Brain microvascular endothelial cell (primary cell): ENCODE results near the gene ANKRD9.
A peak's percentile ranks its signal among the peaks of the same experiment; 100 is the strongest.
"Not testable (repeated sequence)": the region's sequence is repeated elsewhere in the genome, so short reads cannot be mapped to it uniquely, and the experiment has no call there.

Experiments
- DNase-seq: peaks from one replicate; pipeline ENCODE4 v3.0.0-alpha.2; 2020
- H3K27ac ChIP-seq: fragments of 250-450 bp; sonication (Bioruptor Pico); 2 replicates; pipeline ENCODE4 v1.5.1; 2020; ENCODE audit warnings: mild to moderate bottlenecking, moderate library complexity
- H3K27me3 ChIP-seq: fragments of 250-450 bp; sonication (Bioruptor Pico); replicated peaks from 2 replicates; pipeline ENCODE4 v1.5.1; 2020; ENCODE audit warnings: mild to moderate bottlenecking
- H3K36me3 ChIP-seq: fragments of 250-450 bp; sonication (Bioruptor Pico); replicated peaks from 2 replicates; pipeline ENCODE4 v1.5.1; 2020; ENCODE audit warnings: mild to moderate bottlenecking
- H3K4me3 ChIP-seq: 2 replicates; pipeline ENCODE4 v1.5.1; 2011; ENCODE audit warnings: low read depth, mild to moderate bottlenecking, control low read depth, low read length, moderate library complexity
- in situ Hi-C: cut with HindIII; loops from 2 replicates; pipeline ENCODE4 v1.10.0; 2017; ENCODE audit warnings: low sequenced_read_pairs, low pct_ligation_motif_present
- TF ChIP-seq, protein P1 (sequence below): IDR thresholded peaks from 2 replicates; pipeline ENCODE4 v1.5.1; 2011; ENCODE audit warnings: low read depth, mild to moderate bottlenecking, moderate library complexity, low read length, control low read depth, inconsistent platforms; ENCODE audit errors: missing control alignments

ANKRD9 gene

DNA sequence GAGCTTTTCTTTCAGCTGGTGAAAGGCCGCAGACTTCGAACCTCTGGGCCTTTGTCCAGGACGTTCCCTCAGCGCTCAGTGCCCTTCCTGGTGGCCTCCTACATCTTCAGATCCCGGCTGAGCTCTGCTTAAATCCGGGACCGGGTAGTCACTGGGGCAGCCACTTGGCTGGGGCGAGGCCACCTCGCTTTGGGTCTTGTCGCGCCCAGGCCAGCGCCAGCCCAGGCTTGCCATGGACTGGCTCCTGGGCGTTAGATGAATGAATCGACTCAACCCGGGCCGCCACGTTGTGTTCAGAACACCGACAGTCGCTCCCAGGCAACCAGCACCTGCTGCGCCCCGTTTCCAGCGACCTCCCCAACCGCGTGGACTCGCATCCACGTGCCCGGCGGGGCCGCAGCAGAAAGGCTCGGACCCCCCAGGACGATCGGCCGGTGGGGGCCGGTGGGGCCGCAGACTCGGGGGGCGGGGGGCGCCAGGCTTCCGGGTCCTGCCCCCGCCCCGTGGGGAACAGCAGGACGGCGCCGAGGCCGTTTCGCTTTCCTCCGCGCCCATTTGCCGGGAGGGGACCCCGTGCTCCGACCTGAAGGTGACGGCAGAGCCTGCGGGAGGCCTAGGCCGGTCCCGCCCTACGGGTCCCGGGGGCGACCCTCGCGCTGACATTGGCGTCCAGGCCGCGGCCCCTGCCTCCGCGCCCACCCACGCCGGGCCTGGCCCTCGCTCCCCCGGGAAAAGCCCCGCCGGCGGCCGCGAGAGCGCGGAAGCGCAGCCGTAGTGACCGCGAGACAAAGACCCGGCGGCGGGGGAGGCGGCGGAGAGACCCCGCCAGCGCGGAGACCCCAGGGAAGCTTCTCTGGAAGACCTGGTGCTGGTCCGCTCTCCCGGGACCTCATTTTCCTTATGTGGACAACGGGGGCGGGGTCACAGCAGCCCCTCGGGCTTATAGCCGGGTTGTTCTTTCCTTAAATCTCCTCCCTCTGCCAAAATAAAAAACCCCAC, 45.5 kb upstream of the ANKRD9 start:
- DNase-seq, result no peak
- Histone ChIP-seq H3K27ac (no peak overlapping the region), H3K36me3 (no peaks in the 10 kb centered on the region), H3K4me3 (peak overlapping the region; percentile 59), H3K27me3 (no peaks in the 10 kb centered on the region)
- TF ChIP-seq, protein P1, sequence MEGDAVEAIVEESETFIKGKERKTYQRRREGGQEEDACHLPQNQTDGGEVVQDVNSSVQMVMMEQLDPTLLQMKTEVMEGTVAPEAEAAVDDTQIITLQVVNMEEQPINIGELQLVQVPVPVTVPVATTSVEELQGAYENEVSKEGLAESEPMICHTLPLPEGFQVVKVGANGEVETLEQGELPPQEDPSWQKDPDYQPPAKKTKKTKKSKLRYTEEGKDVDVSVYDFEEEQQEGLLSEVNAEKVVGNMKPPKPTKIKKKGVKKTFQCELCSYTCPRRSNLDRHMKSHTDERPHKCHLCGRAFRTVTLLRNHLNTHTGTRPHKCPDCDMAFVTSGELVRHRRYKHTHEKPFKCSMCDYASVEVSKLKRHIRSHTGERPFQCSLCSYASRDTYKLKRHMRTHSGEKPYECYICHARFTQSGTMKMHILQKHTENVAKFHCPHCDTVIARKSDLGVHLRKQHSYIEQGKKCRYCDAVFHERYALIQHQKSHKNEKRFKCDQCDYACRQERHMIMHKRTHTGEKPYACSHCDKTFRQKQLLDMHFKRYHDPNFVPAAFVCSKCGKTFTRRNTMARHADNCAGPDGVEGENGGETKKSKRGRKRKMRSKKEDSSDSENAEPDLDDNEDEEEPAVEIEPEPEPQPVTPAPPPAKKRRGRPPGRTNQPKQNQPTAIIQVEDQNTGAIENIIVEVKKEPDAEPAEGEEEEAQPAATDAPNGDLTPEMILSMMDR, result no peak
- in situ Hi-C loops, result no loop called here

DNA sequence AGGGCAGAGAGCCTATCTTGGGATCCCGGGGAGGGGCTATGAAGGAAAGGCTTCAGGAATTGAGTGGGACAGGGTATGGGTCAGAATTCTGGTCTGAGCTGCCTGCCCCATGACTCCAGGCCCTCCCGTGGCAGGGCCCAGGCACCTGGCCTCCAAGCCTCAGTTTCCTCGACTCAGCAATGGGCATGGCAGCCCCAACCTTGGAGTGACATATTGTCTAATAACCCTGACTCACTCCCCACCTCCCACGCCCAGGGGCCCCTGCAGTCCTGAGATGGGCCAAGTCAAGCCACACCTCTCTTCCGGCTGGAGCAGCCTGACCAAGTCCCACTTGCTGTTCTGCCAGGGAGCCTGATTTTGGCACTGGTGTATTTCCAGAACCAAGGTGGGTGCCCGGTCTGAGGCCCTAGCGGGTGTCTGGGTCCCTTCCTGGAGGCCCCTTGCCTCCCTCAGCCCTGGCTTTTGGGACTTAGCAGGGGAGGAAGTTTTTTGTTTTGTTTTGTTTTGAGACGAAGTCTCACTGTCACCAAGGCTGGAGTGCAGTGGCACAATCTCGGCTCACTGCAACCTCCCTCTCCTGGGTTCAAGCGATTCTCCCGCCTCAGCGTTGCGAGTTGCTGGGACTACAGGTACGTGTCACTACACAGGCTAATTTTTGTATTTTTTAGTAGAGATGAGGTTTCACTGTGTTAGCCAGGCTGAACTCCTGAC, 42.6 kb upstream of the ANKRD9 start:
- H3K27me3 ChIP-seq, result no peaks in the 10 kb centered on the region
- H3K4me3 ChIP-seq, result no peak overlapping the region
- in situ Hi-C loops, result no loop called here
- TF ChIP-seq, protein P1, result no peak
- DNase-seq, result peak; percentile 36
- no peak overlapping the region for H3K27ac ChIP-seq
- no peaks in the 10 kb centered on the region for H3K36me3 ChIP-seq

DNA sequence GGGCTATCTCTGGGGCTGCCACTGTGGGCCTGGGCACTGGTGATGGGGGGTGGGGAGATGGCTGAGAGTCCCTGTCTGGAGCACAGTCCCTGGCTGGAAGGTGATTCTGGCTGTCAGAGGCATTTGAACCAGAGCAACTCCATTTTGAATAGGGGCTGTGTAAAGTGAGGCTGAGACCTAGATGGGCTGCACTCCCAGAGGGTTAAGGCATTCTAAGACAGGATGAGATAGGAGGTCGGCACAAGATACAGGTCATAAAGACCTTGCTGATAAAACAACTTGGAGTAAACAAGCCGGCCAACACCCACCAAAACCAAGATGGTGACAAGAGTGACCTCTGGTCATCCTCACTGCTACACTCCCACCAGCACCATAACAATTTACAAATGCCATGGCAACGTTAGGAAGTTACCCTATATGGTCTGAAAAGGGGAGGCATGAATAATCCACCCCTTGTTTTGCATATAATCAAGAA, 41.4 kb upstream of the ANKRD9 start:
- H3K4me3 ChIP-seq, H3K27ac ChIP-seq, H3K36me3 ChIP-seq, H3K27me3 ChIP-seq, DNase-seq, in situ Hi-C loops: not testable (repeated sequence)

DNA sequence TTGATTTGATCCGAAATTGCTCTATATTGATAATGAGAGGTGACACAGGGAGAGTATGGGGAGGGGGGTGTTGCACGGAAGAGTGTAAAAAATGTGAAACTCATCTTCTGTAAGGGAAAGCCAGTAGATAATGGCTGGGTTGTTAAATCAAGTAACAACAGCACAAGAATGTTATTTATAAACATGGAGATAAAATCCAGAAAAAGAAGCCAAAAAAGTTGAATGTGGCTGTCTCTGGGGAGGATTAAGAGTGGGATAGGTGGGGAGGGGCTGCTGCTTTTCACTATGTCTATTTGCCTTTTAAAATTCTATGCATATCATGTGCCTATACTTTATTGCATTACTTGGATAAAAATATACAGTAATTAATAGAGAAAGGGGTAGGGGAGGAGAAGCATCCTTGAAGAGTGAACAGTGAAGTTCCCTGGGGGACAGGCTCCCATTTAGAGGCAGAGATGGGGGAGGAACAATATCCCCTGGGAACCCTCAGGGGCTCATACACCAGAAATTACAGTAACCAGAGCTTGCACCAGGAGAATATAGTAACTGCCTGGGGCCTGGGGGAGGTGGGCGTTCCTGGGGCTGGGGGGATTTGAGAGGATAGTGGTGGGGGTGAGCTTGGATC, 39.2 kb upstream of the ANKRD9 start:
- DNase-seq, result no peak
- TF ChIP-seq, protein P1, result no peak

DNA sequence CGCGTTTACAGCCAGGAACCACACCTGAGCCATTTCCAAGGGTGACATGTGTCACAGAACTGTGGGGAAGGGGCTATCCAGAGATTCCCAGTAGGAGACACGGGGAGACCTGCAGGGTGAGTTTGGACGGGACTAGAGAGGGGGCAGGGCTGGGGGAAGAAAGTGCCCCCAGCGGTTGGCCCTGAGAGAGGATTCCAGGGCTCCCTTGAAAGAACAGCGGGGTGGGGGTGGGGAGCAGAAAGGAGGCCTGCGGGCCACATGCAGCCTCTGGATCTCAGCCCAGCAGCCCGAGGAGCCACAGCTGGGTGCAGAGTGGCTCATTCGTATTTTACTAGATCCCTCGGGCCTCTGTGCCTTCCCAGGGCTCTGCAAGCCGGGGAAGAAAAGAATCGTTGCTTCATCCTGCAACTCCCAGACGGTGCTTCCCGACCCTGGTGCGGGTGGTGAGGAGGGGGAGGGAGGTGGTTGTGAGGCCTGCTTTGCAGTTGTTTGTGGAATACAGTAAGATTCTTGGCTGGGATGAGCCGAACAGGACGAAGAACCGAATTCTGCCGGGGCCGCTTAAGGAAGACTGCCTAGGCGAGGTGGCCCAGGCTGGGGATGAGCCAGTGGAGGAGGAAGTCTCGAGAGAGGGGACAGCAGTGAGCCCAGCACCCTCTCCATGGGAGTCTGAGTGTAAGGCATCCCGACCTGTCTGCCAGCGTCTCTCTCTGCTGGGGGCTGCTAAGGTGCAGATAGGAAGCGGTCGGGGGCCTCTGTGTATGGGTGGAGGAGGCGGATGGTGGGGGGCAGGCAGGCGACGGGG, 36.1 kb upstream of the ANKRD9 start:
- Histone ChIP-seq H3K27ac (no peak overlapping the region), H3K4me3 (no peak overlapping the region)

More for the DNA sequence above, 39.2 kb upstream of the ANKRD9 start:
- in situ Hi-C loops, result no loop called here
- no peak overlapping the region for H3K27ac ChIP-seq
- peaks cover 13% of the 10 kb centered on the region for H3K27me3 ChIP-seq
- no peaks in the 10 kb centered on the region for H3K36me3 ChIP-seq
- H3K4me3 ChIP-seq, result no peak overlapping the region

More for the DNA sequence above, 36.1 kb upstream of the ANKRD9 start:
- peaks cover 13% of the 10 kb centered on the region for H3K27me3 ChIP-seq
- TF ChIP-seq, protein P1, result peak; percentile 39
- in situ Hi-C loops, result no loop called here
- DNase-seq, result no peak
- H3K36me3 ChIP-seq, result no peaks in the 10 kb centered on the region
